IPS-18c (cell line): ENCODE results near the gene NRSN2.

Experiments
- H3K4me3 ChIP-seq: 2 replicates; pipeline ENCODE4 v1.7.0; 2013; ENCODE audit warnings: low read depth, mild to moderate bottlenecking, low read length, moderate library complexity; ENCODE audit not compliant: insufficient read depth
- H3K9me3 ChIP-seq: one replicate; pipeline ENCODE4 v1.6.1; 2013; ENCODE audit warnings: mild to moderate bottlenecking, low read length, moderate library complexity; ENCODE audit not compliant: control insufficient read depth, insufficient read depth

Gene NRSN2, protein sequence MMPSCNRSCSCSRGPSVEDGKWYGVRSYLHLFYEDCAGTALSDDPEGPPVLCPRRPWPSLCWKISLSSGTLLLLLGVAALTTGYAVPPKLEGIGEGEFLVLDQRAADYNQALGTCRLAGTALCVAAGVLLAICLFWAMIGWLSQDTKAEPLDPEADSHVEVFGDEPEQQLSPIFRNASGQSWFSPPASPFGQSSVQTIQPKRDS

GRCh38 chr20:346640-347316, at the start of gene NRSN2:
TSS of gene NRSN2 (plus strand) at chr20:347111. CDS start at chr20:349644, 2,533 bp downstream.
- Histone ChIP-seq H3K4me3 (peak within 1 kb of the TSS; percentile 83), H3K9me3 (no peaks in the 10 kb centered on the region)

DNA sequence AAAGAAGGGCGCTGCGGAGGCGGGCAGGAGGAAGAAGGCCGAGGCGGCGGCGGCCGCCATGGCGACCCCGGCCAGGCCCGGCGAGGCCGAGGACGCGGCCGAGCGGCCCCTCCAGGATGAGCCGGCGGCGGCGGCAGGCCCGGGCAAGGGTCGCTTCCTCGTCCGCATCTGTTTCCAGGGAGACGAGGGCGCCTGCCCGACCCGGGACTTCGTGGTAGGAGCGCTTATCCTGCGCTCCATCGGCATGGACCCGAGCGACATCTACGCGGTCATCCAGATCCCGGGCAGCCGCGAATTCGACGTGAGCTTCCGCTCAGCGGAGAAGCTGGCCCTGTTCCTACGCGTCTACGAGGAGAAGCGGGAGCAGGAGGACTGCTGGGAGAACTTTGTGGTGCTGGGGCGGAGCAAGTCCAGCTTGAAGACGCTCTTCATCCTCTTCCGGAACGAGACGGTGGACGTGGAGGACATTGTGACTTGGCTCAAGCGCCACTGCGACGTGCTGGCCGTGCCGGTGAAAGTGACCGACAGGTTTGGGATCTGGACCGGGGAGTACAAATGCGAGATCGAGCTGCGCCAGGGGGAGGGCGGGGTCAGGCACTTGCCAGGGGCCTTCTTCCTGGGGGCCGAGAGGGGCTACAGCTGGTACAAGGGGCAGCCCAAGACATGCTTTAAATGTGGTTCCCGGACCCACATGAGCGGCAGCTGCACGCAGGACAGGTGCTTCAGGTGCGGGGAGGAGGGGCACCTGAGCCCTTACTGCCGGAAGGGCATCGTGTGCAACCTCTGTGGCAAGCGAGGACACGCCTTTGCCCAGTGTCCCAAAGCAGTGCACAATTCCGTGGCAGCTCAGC, 48.8 kb upstream of the NRSN2 start:
- Histone ChIP-seq H3K9me3 (peaks cover 2% of the 10 kb centered on the region), H3K4me3 (peak overlapping the region; percentile 75)

DNA sequence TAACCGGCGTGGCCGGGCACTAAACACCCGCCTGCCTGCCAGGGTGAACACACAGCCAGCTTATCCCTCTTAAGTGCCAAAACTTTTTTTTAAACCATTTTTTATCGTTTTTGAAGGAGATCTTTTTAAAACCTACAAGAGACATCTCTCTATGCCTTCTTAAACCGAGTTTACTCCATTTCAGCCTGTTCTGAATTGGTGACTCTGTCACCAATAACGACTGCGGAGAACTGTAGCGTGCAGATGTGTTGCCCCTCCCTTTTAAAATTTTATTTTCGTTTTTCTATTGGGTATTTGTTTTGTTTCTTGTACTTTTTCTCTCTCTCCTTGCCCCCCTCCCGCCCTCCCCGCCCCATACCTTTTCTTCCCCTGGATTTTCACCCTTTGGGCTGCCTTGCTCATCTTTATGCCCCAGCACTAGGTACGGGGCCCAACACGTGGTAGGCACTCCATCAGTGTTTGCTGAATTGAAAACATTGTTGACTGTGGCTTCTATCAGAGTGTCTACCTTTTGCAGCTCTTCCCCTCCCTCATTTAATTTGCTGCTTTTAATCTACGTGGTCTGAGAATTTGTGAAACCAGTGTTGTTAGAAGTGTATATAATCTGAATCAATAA, 48.0 kb upstream of the NRSN2 start:
- peak overlapping the region; percentile 75 for H3K4me3 ChIP-seq
- H3K9me3 ChIP-seq: peaks cover 2% of the 10 kb centered on the region

DNA sequence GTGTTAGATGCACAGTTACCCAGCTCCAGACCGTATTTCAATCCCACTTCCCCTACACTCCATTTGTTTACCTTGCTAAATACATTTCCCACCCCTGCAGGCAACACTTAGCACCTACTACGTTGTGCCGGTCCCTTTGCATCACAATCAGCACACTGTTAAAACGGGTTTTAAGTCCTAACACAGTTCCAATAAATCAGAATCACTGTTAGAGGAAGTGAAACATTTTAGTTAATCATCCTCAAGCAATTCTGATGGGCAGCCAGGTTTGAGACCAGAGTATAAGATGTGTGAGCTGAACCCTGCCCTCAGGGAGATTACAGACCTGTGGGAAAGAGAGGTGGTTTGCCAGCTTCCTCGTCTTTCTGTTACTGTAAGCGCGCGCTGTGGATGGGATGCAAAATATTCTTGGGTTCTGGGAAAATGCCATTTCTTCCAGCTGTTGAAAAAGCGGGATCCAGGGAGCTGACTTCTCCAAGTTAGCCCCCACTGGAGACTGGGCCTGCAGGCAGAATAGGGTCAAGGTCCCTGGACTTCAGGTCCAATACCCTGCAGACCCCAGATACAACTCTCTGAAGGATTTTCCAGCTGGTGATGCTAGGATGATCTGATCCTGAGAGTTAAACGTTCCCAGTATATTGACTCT, 46.4 kb upstream of the NRSN2 start:
- peak overlapping the region; percentile 75; the same call in 1 of the 2 replicates for H3K4me3 ChIP-seq
- peaks cover 2% of the 10 kb centered on the region for H3K9me3 ChIP-seq

DNA sequence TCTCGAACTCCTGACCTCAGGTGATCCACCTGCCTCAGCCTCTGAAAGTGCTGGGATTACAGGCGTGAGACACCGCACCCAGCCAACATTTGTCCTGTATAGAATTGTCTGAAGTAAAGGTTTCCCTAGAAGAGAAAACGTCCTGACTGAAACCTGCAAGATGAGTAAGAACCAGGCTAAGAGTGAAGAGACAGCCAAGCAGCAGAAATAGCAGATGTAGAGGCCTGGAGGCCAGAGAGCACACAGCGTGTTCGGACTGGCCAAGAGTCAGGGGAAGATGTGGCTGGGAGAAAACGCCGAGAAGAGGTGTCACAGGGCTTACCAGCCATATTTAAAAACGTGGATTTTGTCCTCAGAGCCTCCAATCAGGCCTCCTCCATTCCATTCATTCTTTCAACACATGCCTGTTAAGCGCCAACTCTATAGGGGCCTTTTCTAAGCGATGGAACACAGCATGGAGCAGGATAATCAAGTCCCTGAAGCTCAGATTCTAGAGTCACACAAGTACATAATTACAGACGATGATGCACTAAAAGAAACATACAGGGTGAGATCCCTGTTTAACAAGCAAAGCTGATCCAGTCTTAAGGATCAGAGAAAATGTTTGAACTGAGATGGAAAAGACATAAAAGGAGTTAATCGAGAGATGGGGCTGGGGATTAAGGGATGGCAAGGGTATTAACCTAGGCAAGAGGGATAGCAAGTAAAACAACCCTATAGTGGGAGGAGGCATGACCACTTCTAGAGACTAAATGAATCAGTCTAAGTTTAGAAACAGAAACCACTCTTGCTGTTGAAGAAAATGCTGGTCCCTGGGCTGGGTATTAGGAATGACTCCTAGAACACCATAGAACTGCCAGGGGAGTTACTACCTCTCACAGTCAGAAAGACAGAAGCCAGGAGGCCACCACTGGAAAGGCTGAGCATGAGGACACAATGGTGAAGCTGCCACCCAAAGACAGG, 44.7 kb upstream of the NRSN2 start:
- no peak overlapping the region for H3K4me3 ChIP-seq
- peaks cover 2% of the 10 kb centered on the region for H3K9me3 ChIP-seq

GRCh38 chr20:305745-306144, 41.2 kb upstream of the NRSN2 start:
- H3K4me3 ChIP-seq: no peak overlapping the region
- no peaks in the 10 kb centered on the region for H3K9me3 ChIP-seq

DNA sequence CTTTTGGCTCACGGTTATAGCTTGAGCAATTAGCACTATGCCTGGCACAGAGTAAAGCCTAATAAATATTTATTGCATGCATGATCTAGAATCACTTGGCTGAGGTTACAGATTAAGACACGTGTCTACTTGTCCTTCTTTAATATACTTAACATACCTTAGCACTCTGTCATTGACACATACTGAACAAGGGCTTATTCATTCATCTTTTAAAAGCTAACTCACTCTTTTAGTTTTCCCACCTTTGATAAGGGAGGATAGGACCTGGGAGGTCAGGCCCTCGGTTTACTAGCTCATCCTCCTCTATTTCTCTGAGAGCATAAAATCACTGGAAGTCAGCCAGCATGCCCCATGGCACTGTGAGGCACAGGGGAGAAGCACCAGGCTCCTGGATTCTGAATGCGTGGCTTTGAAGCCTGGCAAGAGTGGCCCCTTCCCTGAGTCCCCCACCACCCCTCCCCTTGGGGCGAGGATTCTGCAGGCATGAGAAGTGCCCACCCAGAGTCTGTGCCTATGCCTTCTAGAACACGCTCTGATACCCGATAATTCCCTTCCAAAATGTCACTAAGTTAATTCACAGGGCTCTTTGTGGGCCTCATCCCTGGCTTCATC, 38.4 kb upstream of the NRSN2 start:
- H3K4me3 ChIP-seq: no peak overlapping the region

DNA sequence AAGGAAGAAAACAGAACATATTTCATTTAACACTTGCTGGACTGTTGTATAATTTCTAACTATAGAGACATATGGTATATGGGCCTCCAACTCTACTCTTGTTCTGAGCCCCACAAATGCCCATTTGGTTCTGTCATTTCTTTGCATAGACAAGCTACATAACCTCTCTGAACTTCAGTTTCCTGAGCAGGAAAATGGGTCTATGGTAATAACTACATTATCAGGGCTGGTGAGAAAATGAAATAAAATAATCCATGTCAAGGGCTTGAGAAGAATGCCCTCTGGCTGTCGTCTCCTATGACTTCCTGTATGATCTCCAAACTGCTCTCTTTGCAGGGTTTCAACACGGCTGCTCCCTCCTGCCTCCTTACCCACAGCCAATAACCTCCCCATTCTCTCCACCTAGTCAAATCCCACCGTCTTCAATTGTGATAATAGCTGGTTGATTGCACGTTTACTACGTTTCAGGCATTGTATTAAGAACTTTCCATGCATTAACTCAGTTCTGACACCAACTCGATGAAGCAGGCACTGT, 37.5 kb upstream of the NRSN2 start:
- H3K9me3 ChIP-seq: no peaks in the 10 kb centered on the region
- H3K4me3 ChIP-seq: peak overlapping the region; percentile 62

More for the DNA sequence above, 38.4 kb upstream of the NRSN2 start:
- no peaks in the 10 kb centered on the region for H3K9me3 ChIP-seq

DNA sequence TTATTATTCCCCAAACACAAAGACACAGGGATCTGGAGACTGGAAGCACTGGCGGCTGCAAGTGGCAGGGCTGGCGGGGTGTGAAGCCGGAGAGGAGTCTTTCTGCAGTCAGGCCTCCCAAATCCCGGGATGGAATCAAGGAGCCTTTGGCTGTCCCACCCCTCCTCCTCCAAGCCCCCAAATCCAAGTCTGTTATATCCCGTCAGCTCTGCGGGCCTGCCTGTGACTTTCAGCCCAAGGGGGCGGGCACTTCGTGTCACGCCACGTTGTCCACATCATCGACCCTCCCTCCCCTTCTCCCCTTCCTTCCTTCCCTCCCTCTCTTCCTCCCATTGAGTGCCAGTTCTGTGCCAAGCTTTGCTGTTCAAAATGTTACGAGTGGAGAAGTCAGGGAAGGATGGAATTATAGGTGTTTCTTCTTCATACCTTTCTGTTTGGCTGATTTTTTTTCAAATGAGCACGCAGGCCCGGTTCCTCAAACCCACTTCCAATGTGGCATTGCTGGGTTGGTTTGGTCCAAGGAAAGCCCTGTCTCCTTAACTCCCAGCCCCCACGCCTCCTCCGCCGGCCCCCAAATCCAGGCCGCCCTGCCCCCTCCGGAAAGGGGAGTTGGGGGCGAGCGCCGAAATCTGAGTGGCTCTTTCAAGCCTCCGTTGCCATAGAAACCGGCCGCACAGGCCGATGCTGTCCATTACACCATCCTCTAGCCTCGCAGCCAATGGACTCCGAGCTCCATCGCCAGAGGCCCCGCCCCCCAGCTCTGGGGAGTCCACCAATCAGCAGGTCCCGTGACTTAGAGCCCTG, 36.9 kb upstream of the NRSN2 start:
- H3K4me3 ChIP-seq: peak overlapping the region; percentile 62
- no peaks in the 10 kb centered on the region for H3K9me3 ChIP-seq

GRCh38 chr20:310645-311044, 36.3 kb upstream of the NRSN2 start:
- Histone ChIP-seq H3K9me3 (no peaks in the 10 kb centered on the region), H3K4me3 (no peak overlapping the region)

- H3K9me3 ChIP-seq: no peaks in the 10 kb centered on the region
- H3K4me3 ChIP-seq: no peak overlapping the region
Observed at GRCh38 chr20:311609-312008, 35.3 kb upstream of the NRSN2 start.

DNA sequence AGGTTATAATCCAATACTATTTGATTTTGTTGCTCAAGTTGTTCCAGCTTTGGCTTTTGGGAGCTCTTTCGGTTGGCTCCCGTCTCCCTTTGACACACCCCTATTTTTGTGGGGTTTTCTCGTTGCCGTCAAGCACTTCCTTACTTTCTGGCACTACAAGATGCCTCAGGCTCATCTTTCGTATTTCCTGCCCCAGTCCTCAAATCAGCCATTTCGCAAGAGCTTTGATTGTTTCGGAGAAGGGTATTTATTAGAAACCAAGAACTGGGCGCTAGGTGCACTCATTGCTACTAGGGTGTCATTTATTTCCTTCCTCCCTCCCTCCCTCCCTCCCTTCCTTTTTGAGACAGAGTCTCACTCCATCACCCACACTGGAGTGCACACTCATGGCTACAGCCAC, 34.8 kb upstream of the NRSN2 start:
- Histone ChIP-seq H3K4me3 (no peak overlapping the region), H3K9me3 (no peaks in the 10 kb centered on the region)

- Histone ChIP-seq H3K4me3 (no peak overlapping the region), H3K9me3 (no peaks in the 10 kb centered on the region)
Observed at GRCh38 chr20:312866-313265, 34.0 kb upstream of the NRSN2 start.

DNA sequence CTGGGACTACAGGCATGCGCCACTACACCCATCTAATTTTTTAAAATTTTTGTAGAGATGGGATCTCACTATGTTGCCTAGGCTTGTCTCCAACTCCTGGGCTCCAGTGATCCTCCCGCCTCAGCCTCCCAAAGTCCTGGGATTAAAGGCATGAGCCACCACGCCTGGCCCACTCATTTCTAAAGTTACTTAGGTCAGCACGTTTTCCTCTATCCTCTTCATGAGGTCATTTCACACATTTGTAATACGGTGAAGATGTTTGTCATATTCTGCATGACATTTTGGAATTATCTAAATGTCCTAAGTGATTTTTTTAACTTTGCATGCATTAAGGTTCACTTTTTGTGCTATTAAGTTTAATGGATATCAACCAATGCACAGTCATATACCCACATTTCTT, 33.5 kb upstream of the NRSN2 start:
- Histone ChIP-seq H3K4me3 (no peak overlapping the region), H3K9me3 (no peaks in the 10 kb centered on the region)

GRCh38 chr20:313948-314347, 33.0 kb upstream of the NRSN2 start:
- Histone ChIP-seq H3K4me3 (no peak overlapping the region), H3K9me3 (no peaks in the 10 kb centered on the region)
